ENCODE results near the gene PTPN2. TPM values are rescaled to one million over a fixed set of nuclear protein-coding genes. Genes with fewer than 3 reads are reported as not detected.

The PTPN2 gene
- total and polyA plus RNA-seq, 2 of the 4 experiments (the other 2 are of a cell fraction): 13.2 to 30.6 TPM

DNA sequence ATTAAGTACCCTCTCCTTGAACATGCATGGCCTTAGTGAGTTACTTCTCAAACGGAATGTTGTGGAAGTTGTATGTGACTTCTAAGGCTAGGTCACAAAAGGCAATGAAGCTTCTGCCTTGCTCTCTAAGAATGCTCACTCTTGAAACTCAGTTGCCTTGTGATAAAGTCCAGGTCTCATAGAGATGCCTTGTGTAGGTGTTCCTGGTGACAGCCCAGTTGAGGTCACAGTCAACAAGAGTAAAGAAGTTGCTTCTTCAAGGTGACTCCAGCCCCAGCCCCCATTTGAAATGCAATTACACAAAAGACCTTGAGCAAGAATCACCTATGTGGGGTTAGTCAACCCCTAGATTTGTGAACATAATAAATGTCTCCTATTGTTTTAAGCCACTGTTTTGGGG lies 35.6 kb downstream of the PTPN2 start:
- H2BK120ac ChIP-seq (ENCODE audit: low read depth, low read length): no peak overlapping the region
- H3K14ac ChIP-seq (replicated peaks; ENCODE audit: low read depth, low read length): no peak overlapping the region
- no peak overlapping the region for H3K18ac ChIP-seq (ENCODE audit: low read depth, low read length)
- no peak overlapping the region for H2AFZ ChIP-seq (replicated peaks; ENCODE audit: low read length, poor library complexity)
- H3K9me1 ChIP-seq (ENCODE audit: insufficient read depth, low read length): peaks cover 5% of the 10 kb centered on the region; the same call in 1 of the 2 replicates
- ATAC-seq (ENCODE audit: low read depth): no peak
- in situ Hi-C loops (cut with MboI; ENCODE audit: low sequenced_read_pairs): no loop called here
- DNase-seq: no peak
- H4K5ac ChIP-seq (ENCODE audit: low read depth, low read length): no peak overlapping the region
- no peaks in the 10 kb centered on the region for H3K27me3 ChIP-seq (ENCODE audit: control insufficient read depth, insufficient read depth, low read length)
- no peak overlapping the region for H2AK5ac ChIP-seq (ENCODE audit: low read depth, low read length)
- POLR2A ChIA-PET (ENCODE audit: unreplicated experiment): no interaction called here
- dilution Hi-C loops (cut with HindIII; ENCODE audit: low sequenced_read_pairs, unreplicated experiment): no loop called here
- no peak overlapping the region for H2BK5ac ChIP-seq (ENCODE audit: low read depth, low read length, poor library complexity, severe bottlenecking)
- H3K9ac ChIP-seq (ENCODE audit: low read depth, low read length): no peak overlapping the region
- no peak overlapping the region for H3K4me3 ChIP-seq (ENCODE audit: insufficient read depth, low read depth, low read length)
- H3K27ac ChIP-seq (ENCODE audit: insufficient read depth, low read length): no peak overlapping the region
- no peak overlapping the region for H2BK20ac ChIP-seq (ENCODE audit: low read depth, low read length)
- BruUV-seq (replicated peaks): no TSS peak
- peaks cover 10 to 35% of the 10 kb centered on the region in 2 experiments; a peak in 3 of 4 replicates for H3K79me1 ChIP-seq (ENCODE audit: low read depth in 1 of 2, low read length in 2 of 2)
- no peak overlapping the region for H2BK15ac ChIP-seq (ENCODE audit: low read depth, low read length)
- H3K4me1 ChIP-seq (ENCODE audit: control insufficient read depth, insufficient read depth, low read length): peaks cover 6% of the 10 kb centered on the region; the same call in 1 of the 2 replicates
- H4K8ac ChIP-seq (ENCODE audit: low read depth in 2 of 2, low read length in 2 of 2): no peak overlapping the region
- intact Hi-C loops (cut with micrococcal nuclease): no loop called here
- no peaks in the 10 kb centered on the region for H3K9me3 ChIP-seq (ENCODE audit: control insufficient read depth, insufficient read depth, low read length)
- TF ChIP-seq FOS (IDR thresholded peaks at IDR 0.05; ENCODE audit: low read depth, low read length) (no peak), CEBPB (IDR thresholded peaks at IDR 0.05; ENCODE audit: low read depth, low read length) (no peak), RFX5 (IDR thresholded peaks at IDR 0.05; ENCODE audit: low read depth, low read length) (no peak), NFE2L2 (IDR thresholded peaks at IDR 0.05; ENCODE audit: low read depth, low read length) (no peak), SMC3 (IDR thresholded peaks at IDR 0.05; ENCODE audit: low read depth, low read length) (no peak), CHD1 (IDR thresholded peaks at IDR 0.05; ENCODE audit: low read depth, low read length) (no peak)
- H3K36me3 ChIP-seq (ENCODE audit: control insufficient read depth, insufficient read depth, low read length): no peaks in the 10 kb centered on the region
- H3K4me2 ChIP-seq (ENCODE audit: low read depth, low read length): no peak overlapping the region
- H4K91ac ChIP-seq (ENCODE audit: insufficient read depth, low read depth, low read length): no peak overlapping the region
- WGBS, 2 experiments (ENCODE audit: extremely low coverage in 2 of 2, insufficient read length in 1 of 2): no CpG with 5 or more reads among the region's 1 CpG
- CTCF ChIA-PET: interaction anchor here (0.6 kb wide), 1 partner anchor 80 kb away, joined by 3 read pairs; no protein-coding TSS in a partner anchor
- no peak overlapping the region; the same call in 1 of the 2 replicates for H3K23ac ChIP-seq (ENCODE audit: low read depth, low read length)
- H3K56ac ChIP-seq (ENCODE audit: extremely low read depth, insufficient read depth, low read length): no peak overlapping the region
- H4K20me1 ChIP-seq (ENCODE audit: insufficient read depth, low read length): no peaks in the 10 kb centered on the region
- no peak overlapping the region for H2AK9ac ChIP-seq (replicated peaks; ENCODE audit: low read depth, low read length, poor library complexity)
- no peak overlapping the region for H3K4ac ChIP-seq (ENCODE audit: low read depth, low read length)
